Measurements from ENCODE around the gene ANTXR1. TPM values are rescaled to one million over a fixed set of nuclear protein-coding genes. Genes with fewer than 3 reads are reported as not detected.
"Not testable (repeated sequence)": the region's sequence is repeated elsewhere in the genome, so short reads cannot be mapped to it uniquely, and the experiment has no call there.

ANTXR1 gene
- total RNA-seq, 1 donor from 2014 or later, result 69.5 TPM

- Mint-ChIP-seq H3K27ac (no peak overlapping the region), H3K36me3 (no peaks in the 10 kb centered on the region), H3K9me3 (peaks cover 18% of the 10 kb centered on the region), H3K4me1 (ENCODE audit: unreplicated experiment) (no peaks in the 10 kb centered on the region), H3K4me3 (no peak overlapping the region), H3K27me3 (peaks cover 9% of the 10 kb centered on the region)
- no peak for DNase-seq (ENCODE audit: extremely low spot score, unreplicated experiment)
- no peak for TF ChIP-seq CTCF (conservative IDR thresholded peaks at IDR 0.05)
Measured at GRCh38 chr2:69255760-69256159, 242.8 kb downstream of the ANTXR1 start.

GRCh38 chr2:69259994-69260591, 247.1 kb downstream of the ANTXR1 start:
- H3K27ac Mint-ChIP-seq; H3K4me3 Mint-ChIP-seq; H3K27me3 Mint-ChIP-seq; H3K4me1 Mint-ChIP-seq (ENCODE audit: unreplicated experiment); H3K36me3 Mint-ChIP-seq; DNase-seq (ENCODE audit: extremely low spot score, unreplicated experiment): not testable (repeated sequence)
- peaks cover 27% of the 10 kb centered on the region for H3K9me3 Mint-ChIP-seq

GRCh38 chr2:69260666-69261065, 247.7 kb downstream of the ANTXR1 start:
- Mint-ChIP-seq H3K36me3 (no peaks in the 10 kb centered on the region), H3K27ac (no peak overlapping the region), H3K4me1 (ENCODE audit: unreplicated experiment) (no peaks in the 10 kb centered on the region), H3K9me3 (peaks cover 27% of the 10 kb centered on the region), H3K4me3 (no peak overlapping the region), H3K27me3 (peaks cover 9% of the 10 kb centered on the region)
- DNase-seq (ENCODE audit: extremely low spot score, unreplicated experiment), result no peak
- no peak for TF ChIP-seq CTCF (conservative IDR thresholded peaks at IDR 0.05)

GRCh38 chr2:69269330-69269729, 256.4 kb downstream of the ANTXR1 start:
- Mint-ChIP-seq H3K9me3 (no peaks in the 10 kb centered on the region), H3K36me3 (no peaks in the 10 kb centered on the region), H3K27ac (no peak overlapping the region), H3K27me3 (peaks cover 13% of the 10 kb centered on the region), H3K4me3 (no peak overlapping the region), H3K4me1 (ENCODE audit: unreplicated experiment) (no peaks in the 10 kb centered on the region)
- TF ChIP-seq CTCF (conservative IDR thresholded peaks at IDR 0.05), result no peak
- no peak for DNase-seq (ENCODE audit: extremely low spot score, unreplicated experiment)

- Mint-ChIP-seq H3K27ac (no peak overlapping the region), H3K27me3 (peaks cover 22% of the 10 kb centered on the region), H3K9me3 (no peaks in the 10 kb centered on the region)
Measured at GRCh38 chr2:69271831-69272257, 258.9 kb downstream of the ANTXR1 start.

More at GRCh38 chr2:69271831-69272257, 258.9 kb downstream of the ANTXR1 start:
- Mint-ChIP-seq H3K4me3 (no peak overlapping the region), H3K36me3 (no peaks in the 10 kb centered on the region), H3K4me1 (ENCODE audit: unreplicated experiment) (no peaks in the 10 kb centered on the region)
- no peak for TF ChIP-seq CTCF (conservative IDR thresholded peaks at IDR 0.05)
- no peak for DNase-seq (ENCODE audit: extremely low spot score, unreplicated experiment)

All from type B pancreatic cell (in vitro differentiated cells).